GM12873 (cell line): ENCODE measurements around the gene LMO3.

Experiments used
- TF ChIP-seq, protein P1 (sequence below): IDR thresholded peaks from 2 replicates; pipeline ENCODE4 v1.5.1; 2012; ENCODE audit warnings: low read depth, mild to moderate bottlenecking, moderate library complexity, low read length, control low read depth; ENCODE audit not compliant: insufficient read depth; ENCODE audit errors: missing control alignments

Gene LMO3

DNA sequence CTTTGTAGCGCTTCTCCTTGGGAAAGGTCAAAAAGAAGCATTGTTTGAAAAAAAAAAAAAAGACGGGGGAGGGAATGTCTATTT, at the start of gene LMO3:
Gene LMO3 (minus strand): TSS at position 46 of the 84 bp plus-strand sequence. CDS start 5,302 bp downstream, outside the sequence.
- TF ChIP-seq, protein P1, sequence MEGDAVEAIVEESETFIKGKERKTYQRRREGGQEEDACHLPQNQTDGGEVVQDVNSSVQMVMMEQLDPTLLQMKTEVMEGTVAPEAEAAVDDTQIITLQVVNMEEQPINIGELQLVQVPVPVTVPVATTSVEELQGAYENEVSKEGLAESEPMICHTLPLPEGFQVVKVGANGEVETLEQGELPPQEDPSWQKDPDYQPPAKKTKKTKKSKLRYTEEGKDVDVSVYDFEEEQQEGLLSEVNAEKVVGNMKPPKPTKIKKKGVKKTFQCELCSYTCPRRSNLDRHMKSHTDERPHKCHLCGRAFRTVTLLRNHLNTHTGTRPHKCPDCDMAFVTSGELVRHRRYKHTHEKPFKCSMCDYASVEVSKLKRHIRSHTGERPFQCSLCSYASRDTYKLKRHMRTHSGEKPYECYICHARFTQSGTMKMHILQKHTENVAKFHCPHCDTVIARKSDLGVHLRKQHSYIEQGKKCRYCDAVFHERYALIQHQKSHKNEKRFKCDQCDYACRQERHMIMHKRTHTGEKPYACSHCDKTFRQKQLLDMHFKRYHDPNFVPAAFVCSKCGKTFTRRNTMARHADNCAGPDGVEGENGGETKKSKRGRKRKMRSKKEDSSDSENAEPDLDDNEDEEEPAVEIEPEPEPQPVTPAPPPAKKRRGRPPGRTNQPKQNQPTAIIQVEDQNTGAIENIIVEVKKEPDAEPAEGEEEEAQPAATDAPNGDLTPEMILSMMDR = no peak

DNA sequence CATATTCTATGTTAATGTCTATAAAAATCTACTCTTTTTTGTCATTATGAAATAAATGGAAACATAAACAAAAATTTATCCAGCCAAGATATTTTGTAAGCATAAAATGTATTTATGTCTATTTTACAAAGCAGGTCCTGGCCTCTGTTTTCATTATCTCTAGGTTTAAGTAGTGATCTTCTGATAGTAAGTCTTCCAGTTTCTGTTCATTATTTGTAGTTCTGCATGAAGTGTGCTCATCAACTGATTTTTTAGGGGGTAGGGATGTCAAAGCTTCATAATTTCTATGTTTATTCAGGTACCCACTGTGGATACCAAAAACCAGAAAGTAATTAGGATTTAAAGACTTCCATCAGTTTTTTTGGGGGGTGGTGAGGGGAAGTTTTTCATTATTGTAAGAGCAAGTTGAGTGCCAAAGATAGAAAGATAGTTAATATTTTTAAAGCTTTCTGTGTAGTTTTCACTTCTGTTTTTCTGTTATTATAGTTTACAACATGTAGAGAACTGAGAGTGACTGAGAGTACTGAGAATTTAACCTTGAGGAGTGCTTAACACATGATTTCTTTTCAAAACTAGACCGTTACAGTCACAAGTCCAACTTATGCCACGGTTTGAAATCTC, 30.6 kb upstream of the LMO3 start:
- TF ChIP-seq, protein P1 = no peak

DNA sequence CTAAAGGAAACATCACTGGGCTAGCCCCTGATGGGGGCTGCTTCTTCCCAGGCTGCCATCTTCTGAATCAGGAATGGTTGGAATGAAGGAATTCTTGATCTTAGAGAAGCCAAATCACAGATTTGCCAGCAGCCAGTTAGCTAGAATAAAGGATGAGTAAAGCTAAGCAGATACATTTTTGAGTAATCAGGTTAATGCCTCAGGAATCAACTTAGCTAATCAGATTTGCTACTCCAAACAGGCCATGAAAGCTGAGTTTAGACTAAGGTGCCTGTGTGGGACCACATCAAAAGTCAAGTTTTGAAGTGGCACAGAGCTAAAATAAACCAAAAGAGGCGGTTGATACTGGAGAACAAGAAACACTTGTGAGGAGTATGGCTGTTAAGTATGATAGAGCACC, 28.8 kb upstream of the LMO3 start:
- TF ChIP-seq, protein P1 = no peak

DNA sequence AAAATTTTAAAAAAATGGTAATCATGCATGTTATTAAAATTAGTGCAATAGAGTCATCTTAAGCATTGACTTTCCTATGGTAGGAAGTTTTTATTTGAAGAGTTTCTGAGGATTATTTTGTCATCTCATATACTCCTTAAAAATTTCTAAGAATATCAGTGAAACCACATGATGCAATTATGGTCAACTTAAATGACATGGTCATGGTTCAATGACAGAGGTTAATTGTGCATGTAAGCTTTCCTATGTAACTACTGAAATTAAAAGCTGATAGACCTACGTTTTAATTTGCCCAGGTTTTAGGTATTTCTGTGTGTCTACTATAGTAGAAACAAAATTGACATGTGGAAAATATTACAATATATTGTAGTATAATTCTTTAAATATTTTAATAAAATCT, 21.0 kb upstream of the LMO3 start:
- TF ChIP-seq, protein P1 = no peak

DNA sequence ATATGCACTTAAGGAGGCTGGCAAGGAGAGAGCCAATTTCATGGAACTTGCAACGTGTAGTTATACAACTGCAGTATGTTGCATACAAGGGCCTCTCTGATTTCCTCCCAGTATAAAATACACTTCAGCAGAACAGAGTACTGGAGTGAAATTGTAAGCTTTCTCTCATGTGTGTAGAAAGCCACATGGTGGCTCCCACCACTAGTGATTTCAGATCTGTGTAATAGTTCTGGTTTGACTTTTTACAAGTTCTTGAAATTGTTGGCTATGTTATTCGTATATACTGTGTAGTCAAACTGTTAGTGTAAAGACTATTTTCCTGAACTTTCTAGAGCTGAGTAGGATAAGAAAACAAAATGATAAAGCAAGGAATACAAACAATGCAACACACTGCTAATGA, 16.4 kb upstream of the LMO3 start:
- TF ChIP-seq, protein P1 = peak; percentile 13

DNA sequence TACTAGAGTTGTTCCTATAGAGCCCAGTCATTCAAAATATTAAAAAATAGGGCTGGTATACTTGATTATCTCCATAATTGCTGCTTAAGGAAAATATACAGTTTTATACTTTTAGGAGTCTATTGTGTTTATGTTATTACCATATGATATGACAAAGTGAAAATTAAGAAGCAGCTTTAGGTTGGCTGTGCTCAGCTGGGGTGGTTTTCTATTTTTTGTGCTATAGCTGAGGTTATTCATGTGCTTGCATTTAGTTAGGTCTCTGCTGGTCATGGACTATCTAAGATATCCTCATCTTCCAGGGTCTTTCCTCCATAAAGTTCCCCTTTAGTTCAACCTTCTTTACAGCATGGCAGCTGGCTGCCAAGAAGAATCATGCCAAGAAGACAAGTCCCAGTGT, 13.6 kb upstream of the LMO3 start:
- TF ChIP-seq, protein P1 = no peak

DNA sequence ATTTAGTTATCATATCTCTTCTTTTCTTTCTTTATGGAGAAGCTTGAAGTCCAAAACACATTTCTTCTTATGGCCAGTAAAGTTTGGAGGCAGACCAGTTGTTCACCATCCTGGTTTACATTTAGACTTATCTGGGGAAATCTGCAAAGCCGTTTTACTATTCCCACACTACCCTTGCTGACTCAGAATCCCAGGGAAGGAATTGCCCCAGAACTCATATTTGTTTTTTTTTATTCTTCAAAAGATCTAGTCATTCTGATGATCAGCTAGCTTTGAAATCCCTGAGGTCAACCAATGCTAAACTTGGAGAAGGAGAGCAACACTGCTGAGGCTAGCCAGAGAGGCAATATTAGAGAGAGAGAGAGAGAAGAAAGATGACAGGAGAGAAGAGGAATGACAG, 12.3 kb upstream of the LMO3 start:
- TF ChIP-seq, protein P1 = no peak

DNA sequence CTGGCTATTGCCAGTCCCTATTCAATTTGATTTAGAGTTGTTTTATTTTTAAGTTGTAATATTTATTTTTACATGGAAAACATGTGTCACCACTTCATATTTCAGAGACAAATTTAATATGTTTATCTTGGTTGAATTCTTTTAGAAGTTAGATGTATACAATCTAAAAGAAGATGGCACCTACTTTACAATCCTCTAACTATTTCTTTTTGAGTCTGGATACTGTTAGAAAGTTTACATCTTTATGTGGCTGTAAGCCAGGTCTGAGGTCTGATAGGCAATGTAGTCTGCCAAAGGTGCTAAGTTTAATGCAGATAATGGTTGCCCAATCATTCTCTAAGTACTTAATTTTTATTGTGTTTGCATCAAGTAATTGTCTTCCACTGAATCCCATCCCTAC, 7.2 kb upstream of the LMO3 start:
- TF ChIP-seq, protein P1 = no peak
